ENCODE data around the gene SPR. TPM values are rescaled to one million over a fixed set of nuclear protein-coding genes. Genes with fewer than 3 reads are reported as not detected.
"Not testable (repeated sequence)": the region's sequence is repeated elsewhere in the genome, so short reads cannot be mapped to it uniquely, and the experiment has no call there.

The SPR gene
- total RNA-seq, 1 experiment from 2014 or later = 120 TPM

- in situ Hi-C loops (cut with HindIII; ENCODE audit: low pct_unique_long_range_greater_than_20kb, low sequenced_read_pairs) = no loop called here
- no peak for DNase-seq (ENCODE audit: low read depth)
These were observed 681 bp downstream of the SPR start for GRCh38 chr2:72887740-72888437.

GRCh38 chr2:72888438-72889202 lies 1.4 kb downstream of the SPR start:
- no peak for DNase-seq (ENCODE audit: low read depth)
- in situ Hi-C loops (cut with HindIII; ENCODE audit: low pct_unique_long_range_greater_than_20kb, low sequenced_read_pairs) = no loop called here

GRCh38 chr2:72889991-72890390 lies 2.8 kb downstream of the SPR start:
- in situ Hi-C loops (cut with HindIII; ENCODE audit: low pct_unique_long_range_greater_than_20kb, low sequenced_read_pairs) = no loop called here
- no peak for DNase-seq (ENCODE audit: low read depth)

GRCh38 chr2:72891091-72891818 lies 4.0 kb downstream of the SPR start:
- in situ Hi-C loops (cut with HindIII; ENCODE audit: low pct_unique_long_range_greater_than_20kb, low sequenced_read_pairs) = no loop called here
- no peak for DNase-seq (ENCODE audit: low read depth)

GRCh38 chr2:72892506-72893173 lies 5.4 kb downstream of the SPR start:
- in situ Hi-C loops (cut with HindIII; ENCODE audit: low pct_unique_long_range_greater_than_20kb, low sequenced_read_pairs) = no loop called here
- no peak for DNase-seq (ENCODE audit: low read depth)

- in situ Hi-C loops (cut with HindIII; ENCODE audit: low pct_unique_long_range_greater_than_20kb, low sequenced_read_pairs) = no loop called here
- peak; percentile 65 for DNase-seq (ENCODE audit: low read depth)
These were observed 6.5 kb downstream of the SPR start for GRCh38 chr2:72893594-72894319.

GRCh38 chr2:72894514-72894913 lies 7.3 kb downstream of the SPR start:
- in situ Hi-C loops (cut with HindIII; ENCODE audit: low pct_unique_long_range_greater_than_20kb, low sequenced_read_pairs) = no loop called here
- DNase-seq (ENCODE audit: low read depth) = no peak

GRCh38 chr2:72895154-72895553 lies 7.9 kb downstream of the SPR start:
- DNase-seq (ENCODE audit: low read depth) = no peak
- in situ Hi-C loops (cut with HindIII; ENCODE audit: low pct_unique_long_range_greater_than_20kb, low sequenced_read_pairs) = no loop called here

- in situ Hi-C loops (cut with HindIII; ENCODE audit: low pct_unique_long_range_greater_than_20kb, low sequenced_read_pairs) = no loop called here
- DNase-seq (ENCODE audit: low read depth) = no peak
These were observed 8.6 kb downstream of the SPR start for GRCh38 chr2:72895759-72896281.

GRCh38 chr2:72896446-72896845 lies 9.2 kb downstream of the SPR start:
- in situ Hi-C loops (cut with HindIII; ENCODE audit: low pct_unique_long_range_greater_than_20kb, low sequenced_read_pairs) = no loop called here
- DNase-seq (ENCODE audit: low read depth) = no peak

GRCh38 chr2:72897785-72898584 lies 10.8 kb downstream of the SPR start:
- in situ Hi-C loops (cut with HindIII; ENCODE audit: low pct_unique_long_range_greater_than_20kb, low sequenced_read_pairs) = no loop called here
- no peak for DNase-seq (ENCODE audit: low read depth)

GRCh38 chr2:72898585-72898906 lies 11.3 kb downstream of the SPR start:
- in situ Hi-C loops (cut with HindIII; ENCODE audit: low pct_unique_long_range_greater_than_20kb, low sequenced_read_pairs) = no loop called here
- no peak for DNase-seq (ENCODE audit: low read depth)

- in situ Hi-C loops (cut with HindIII; ENCODE audit: low pct_unique_long_range_greater_than_20kb, low sequenced_read_pairs) = no loop called here
- DNase-seq (ENCODE audit: low read depth) = no peak
These were observed 13.1 kb downstream of the SPR start for GRCh38 chr2:72900191-72900825.

GRCh38 chr2:72901426-72901825 lies 14.2 kb downstream of the SPR start:
- in situ Hi-C loops (cut with HindIII; ENCODE audit: low pct_unique_long_range_greater_than_20kb, low sequenced_read_pairs) = no loop called here
- no peak for DNase-seq (ENCODE audit: low read depth)

GRCh38 chr2:72907369-72907768 lies 20.2 kb downstream of the SPR start:
- in situ Hi-C loops (cut with HindIII; ENCODE audit: low pct_unique_long_range_greater_than_20kb, low sequenced_read_pairs) = not testable (repeated sequence)

GRCh38 chr2:72908741-72909140 lies 21.5 kb downstream of the SPR start:
- in situ Hi-C loops (cut with HindIII; ENCODE audit: low pct_unique_long_range_greater_than_20kb, low sequenced_read_pairs) = no loop called here

More at GRCh38 chr2:72907369-72907768, 20.2 kb downstream of the SPR start:
- DNase-seq (ENCODE audit: low read depth) = not testable (repeated sequence)

GRCh38 chr2:72911256-72911655 lies 24.0 kb downstream of the SPR start:
- DNase-seq (ENCODE audit: low read depth) = no peak
- in situ Hi-C loops (cut with HindIII; ENCODE audit: low pct_unique_long_range_greater_than_20kb, low sequenced_read_pairs) = no loop called here

More at GRCh38 chr2:72908741-72909140, 21.5 kb downstream of the SPR start:
- DNase-seq (ENCODE audit: low read depth) = no peak
